Naive thymus-derived CD4-positive, alpha-beta T cell (primary cell): ENCODE measurements around the gene CNRIP1. TPM values are rescaled to one million over a fixed set of nuclear protein-coding genes. Genes with fewer than 3 reads are reported as not detected.

Experiments
- polyA plus RNA-seq, 2 donors: library from polyadenylated mRNA; unstranded; fragments of 300-500 nt; fragmentation: Illumina TruSeq; gene quantifications; one replicate each; pipeline ENCODE4 v1.2.3, GENCODE V29; 2021
- total RNA-seq, 6 experiments: library from RNA in 5 of 6; stranded (reverse) in 5 of 6; gene quantifications; 1 replicate in 5 of 6; 2 replicates in 1 of 6; pipeline ENCODE4 v1.2.3 and lab custom pipeline; 2021 to 2026

Gene CNRIP1
- total and polyA plus RNA-seq, 7 experiments from 2014 or later = 0.19 to 0.78 (median 0.38) TPM; not detected in 4

Other genes with a start within 250 kb of the CNRIP1 start
- 10 to 100 TPM; 11.0 to 31.0 (median 12.8) TPM for gene PNO1, start 162.1 kb downstream of the CNRIP1 start, total RNA-seq
- 10 to 100 TPM; 19.2 to 22.5 TPM for gene PNO1, start 162.1 kb downstream of the CNRIP1 start, polyA plus RNA-seq
- 10 to 100 TPM; 54.1 to 78.2 (median 70.0) TPM for gene PPP3R1, start 67.4 kb downstream of the CNRIP1 start, total RNA-seq
- gene PPP3R1, start 67.4 kb downstream of the CNRIP1 start, polyA plus RNA-seq = 1 to 10 TPM; 2.6 to 7.2 TPM
- 100 to 1,000 TPM in 1 of 5 experiments, 10 to 100 TPM in 1, 1 to 10 TPM in 3; 1.2 to 210 (median 3.9) TPM for gene PLEK, start 45.3 kb upstream of the CNRIP1 start, total RNA-seq
- gene PLEK, start 45.3 kb upstream of the CNRIP1 start, polyA plus RNA-seq = under 1 TPM; 0.37 to 0.79 TPM
- 1 to 10 TPM; 1.1 to 5.6 (median 1.7) TPM for gene FBXO48, start 147.3 kb upstream of the CNRIP1 start, total RNA-seq
- under 1 TPM; 0.49 to 0.53 TPM for gene FBXO48, start 147.3 kb upstream of the CNRIP1 start, polyA plus RNA-seq
- gene APLF, start 147.6 kb upstream of the CNRIP1 start, total RNA-seq = 1 to 10 TPM; 2.9 to 8.9 (median 3.8) TPM
- 1 to 10 TPM; 1.4 TPM for gene APLF, start 147.6 kb upstream of the CNRIP1 start, polyA plus RNA-seq